Loucy (cell line): Measurements from ENCODE around the gene KIAA2012.

Source experiments
- CTCF ChIP-seq: fragments of 200-600 bp; sonication (generic); conservative IDR thresholded peaks from 2 replicates; pipeline ENCODE4 v1.5.1; 2014; ENCODE audit warnings: mild to moderate bottlenecking, antibody characterized with exemption, low read length
- EZH2phosphoT487 ChIP-seq: fragments of 200-600 bp; IDR thresholded peaks from 2 replicates; pipeline ENCODE4 v1.6.1; 2018; ENCODE audit warnings: antibody characterized with exemption, mild to moderate bottlenecking, moderate library complexity, borderline replicate concordance

- peak; percentile 47 for TF ChIP-seq CTCF
- TF ChIP-seq EZH2phosphoT487 = no peak
Measured at GRCh38 chr2:202165208-202165607, 92.2 kb downstream of the KIAA2012 start.
